LNCaP clone FGC (cell line): ENCODE measurements around the gene PLVAP.

Experiments
- DNase-seq: peaks from one replicate; pipeline ENCODE4 v3.0.0-alpha.2; 2011; ENCODE audit warnings: low read depth
- H3K4me3 ChIP-seq: 2 replicates; pipeline ENCODE4 v1.5.1; 2011; ENCODE audit warnings: mild to moderate bottlenecking, low read depth, low read length, control low read depth
- CTCF ChIP-seq: IDR thresholded peaks from 2 replicates; pipeline ENCODE4 v1.5.1; 2012; ENCODE audit warnings: mild to moderate bottlenecking; ENCODE audit not compliant: control insufficient read depth, insufficient read depth; ENCODE audit errors: extremely low read depth

PLVAP gene

GRCh38 chr19:17325881-17326594 is 51.1 kb downstream of the PLVAP start:
- TF ChIP-seq CTCF = no peak
- DNase-seq = no peak
- H3K4me3 ChIP-seq = no peak overlapping the region

- H3K4me3 ChIP-seq = no peak overlapping the region
- no peak for DNase-seq
- TF ChIP-seq CTCF = no peak
These were observed 52.0 kb downstream of the PLVAP start for GRCh38 chr19:17325133-17325532.

- TF ChIP-seq CTCF = no peak
- no peak for DNase-seq
- H3K4me3 ChIP-seq = no peak overlapping the region
These were observed 52.6 kb downstream of the PLVAP start for GRCh38 chr19:17324357-17325114.

GRCh38 chr19:17323964-17324332 is 53.2 kb downstream of the PLVAP start:
- DNase-seq = no peak
- H3K4me3 ChIP-seq = no peak overlapping the region
- TF ChIP-seq CTCF = no peak

- no peak for DNase-seq
- H3K4me3 ChIP-seq = no peak overlapping the region
- TF ChIP-seq CTCF = no peak
These were observed 53.7 kb downstream of the PLVAP start for GRCh38 chr19:17323300-17323963.

- DNase-seq = no peak
- H3K4me3 ChIP-seq = no peak overlapping the region
- TF ChIP-seq CTCF = no peak
These were observed 54.3 kb downstream of the PLVAP start for GRCh38 chr19:17322854-17323253.
